SU-DHL-6 (cell line): ENCODE data around the gene DNAH17.

Experiments
- EZH2phosphoT487 ChIP-seq: fragments of 200-600 bp; sonication (generic), shearing (Covaris generic); conservative IDR thresholded peaks from 2 replicates; pipeline ENCODE4 v1.6.1; 2018; ENCODE audit warnings: mild to moderate bottlenecking, antibody characterized with exemption, low read length, moderate library complexity, mixed read lengths
- TF ChIP-seq, protein P1 (sequence below): fragments of 200-600 bp; sonication (generic); IDR thresholded peaks from one replicate; pipeline ENCODE4 v1.5.1; 2017; ENCODE audit warnings: antibody characterized with exemption, mild to moderate bottlenecking, low read length, moderate library complexity; ENCODE audit not compliant: insufficient read depth, poor library complexity, severe bottlenecking

DNA sequence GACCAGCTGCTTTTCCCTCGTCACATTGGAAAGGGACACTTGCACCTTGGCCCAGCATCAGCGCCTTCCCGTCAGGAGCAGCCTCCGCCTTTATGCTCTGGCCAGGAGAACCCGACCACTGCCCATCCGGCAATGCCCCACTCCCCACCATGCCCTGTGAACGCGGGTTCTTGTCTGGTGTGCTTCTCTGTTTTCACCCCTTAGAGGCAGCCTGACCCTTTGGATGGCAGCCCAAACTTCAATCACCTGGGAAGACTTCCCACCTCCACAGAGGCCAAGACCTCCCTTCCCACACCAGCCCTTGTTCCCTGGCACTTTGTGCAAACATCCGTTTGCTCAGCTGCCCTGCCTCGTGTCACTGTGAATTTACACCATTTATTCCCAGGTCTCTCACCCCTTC is 87.0 kb downstream of the DNAH17 start:
- TF ChIP-seq, protein P1, sequence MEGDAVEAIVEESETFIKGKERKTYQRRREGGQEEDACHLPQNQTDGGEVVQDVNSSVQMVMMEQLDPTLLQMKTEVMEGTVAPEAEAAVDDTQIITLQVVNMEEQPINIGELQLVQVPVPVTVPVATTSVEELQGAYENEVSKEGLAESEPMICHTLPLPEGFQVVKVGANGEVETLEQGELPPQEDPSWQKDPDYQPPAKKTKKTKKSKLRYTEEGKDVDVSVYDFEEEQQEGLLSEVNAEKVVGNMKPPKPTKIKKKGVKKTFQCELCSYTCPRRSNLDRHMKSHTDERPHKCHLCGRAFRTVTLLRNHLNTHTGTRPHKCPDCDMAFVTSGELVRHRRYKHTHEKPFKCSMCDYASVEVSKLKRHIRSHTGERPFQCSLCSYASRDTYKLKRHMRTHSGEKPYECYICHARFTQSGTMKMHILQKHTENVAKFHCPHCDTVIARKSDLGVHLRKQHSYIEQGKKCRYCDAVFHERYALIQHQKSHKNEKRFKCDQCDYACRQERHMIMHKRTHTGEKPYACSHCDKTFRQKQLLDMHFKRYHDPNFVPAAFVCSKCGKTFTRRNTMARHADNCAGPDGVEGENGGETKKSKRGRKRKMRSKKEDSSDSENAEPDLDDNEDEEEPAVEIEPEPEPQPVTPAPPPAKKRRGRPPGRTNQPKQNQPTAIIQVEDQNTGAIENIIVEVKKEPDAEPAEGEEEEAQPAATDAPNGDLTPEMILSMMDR, result no peak
- TF ChIP-seq EZH2phosphoT487, result no peak
